Measurements from ENCODE around the gene TAS2R40.
"Not testable (repeated sequence)": the region's sequence is repeated elsewhere in the genome, so short reads cannot be mapped to it uniquely, and the experiment has no call there.

Gene TAS2R40

GRCh38 chr7:143221737-143222136, at the start of gene TAS2R40:
Gene TAS2R40 (plus strand): TSS chr7:143222037. CDS start chr7:143222079, 42 bp downstream.
- no peak for DNase-seq

GRCh38 chr7:143172354-143172753, 49.5 kb upstream of the TAS2R40 start:
- peak; percentile 88 for DNase-seq

- DNase-seq = no peak
Observed at GRCh38 chr7:143176128-143176527, 45.7 kb upstream of the TAS2R40 start.

- no peak for DNase-seq
Observed at GRCh38 chr7:143177374-143178119, 44.3 kb upstream of the TAS2R40 start.

GRCh38 chr7:143180771-143181170, 41.1 kb upstream of the TAS2R40 start:
- DNase-seq = not testable (repeated sequence)

GRCh38 chr7:143181349-143181748, 40.5 kb upstream of the TAS2R40 start:
- DNase-seq = no peak

GRCh38 chr7:143183024-143183423, 38.8 kb upstream of the TAS2R40 start, which contains the start of gene TAS2R39:
Gene TAS2R39 (plus strand): TSS chr7:143183419. CDS start chr7:143183419, 0 bp downstream.
- DNase-seq = no peak

- DNase-seq = no peak
Observed at GRCh38 chr7:143185551-143185950, 36.3 kb upstream of the TAS2R40 start.

- no peak for DNase-seq
Observed at GRCh38 chr7:143188994-143189393, 32.8 kb upstream of the TAS2R40 start.

GRCh38 chr7:143193880-143194279, 28.0 kb upstream of the TAS2R40 start:
- no peak for DNase-seq

- DNase-seq = no peak
Observed at GRCh38 chr7:143199040-143199439, 22.8 kb upstream of the TAS2R40 start.

- no peak for DNase-seq
Observed at GRCh38 chr7:143202161-143202560, 19.7 kb upstream of the TAS2R40 start.

GRCh38 chr7:143203386-143203785, 18.5 kb upstream of the TAS2R40 start:
- DNase-seq = no peak

- no peak for DNase-seq
Observed at GRCh38 chr7:143205560-143206293, 16.1 kb upstream of the TAS2R40 start.

GRCh38 chr7:143210541-143210940, 11.3 kb upstream of the TAS2R40 start:
- no peak for DNase-seq

- not testable (repeated sequence) for DNase-seq
Observed at GRCh38 chr7:143213478-143213877, 8.4 kb upstream of the TAS2R40 start.

- peak; percentile 80 for DNase-seq
Observed at GRCh38 chr7:143214789-143215679, 6.8 kb upstream of the TAS2R40 start.

GRCh38 chr7:143216151-143216550, 5.7 kb upstream of the TAS2R40 start:
- no peak for DNase-seq

GRCh38 chr7:143216686-143217085, 5.2 kb upstream of the TAS2R40 start:
- no peak for DNase-seq

- no peak for DNase-seq
Observed at GRCh38 chr7:143217806-143218205, 4.0 kb upstream of the TAS2R40 start.

- DNase-seq = no peak
Observed at GRCh38 chr7:143221286-143221685, 551 bp upstream of the TAS2R40 start.

GRCh38 chr7:143222782-143223181, 945 bp downstream of the TAS2R40 start:
- DNase-seq = no peak

- no peak for DNase-seq
Observed at GRCh38 chr7:143223784-143224183, 1.9 kb downstream of the TAS2R40 start.
